Fibroblast of lung (primary cell): Measurements from ENCODE around the gene ACOX1.

Experiments used
- CTCF ChIP-seq, 2 donors: IDR thresholded peaks in 1 of 2; conservative IDR thresholded peaks in 1 of 2; 1 replicate in 1 of 2; 2 replicates in 1 of 2; pipeline ENCODE4 v1.5.1; 2011 to 2012; ENCODE audit warnings: low read length in 2 of 2, control low read depth in 1 of 2, inconsistent platforms in 1 of 2, low read depth in 1 of 2, mild to moderate bottlenecking in 1 of 2
- EZH2 ChIP-seq: IDR thresholded peaks from 2 replicates; pipeline ENCODE4 v1.5.1; 2012; ENCODE audit warnings: low read length, control low read depth, mild to moderate bottlenecking; ENCODE audit errors: missing control alignments

- TF ChIP-seq EZH2 (no peak), CTCF (conservative IDR thresholded peaks at IDR 0.05 in 1 of 2, IDR thresholded peaks at IDR 0.05 in 1 of 2; ENCODE audit: low read depth in 1 of 2, low read length in 2 of 2) (no peak)
These were observed 8.9 kb downstream of the ACOX1 start for GRCh38 chr17:75970011-75970523.
